ENCODE results near the gene RHBDL1.

DNA sequence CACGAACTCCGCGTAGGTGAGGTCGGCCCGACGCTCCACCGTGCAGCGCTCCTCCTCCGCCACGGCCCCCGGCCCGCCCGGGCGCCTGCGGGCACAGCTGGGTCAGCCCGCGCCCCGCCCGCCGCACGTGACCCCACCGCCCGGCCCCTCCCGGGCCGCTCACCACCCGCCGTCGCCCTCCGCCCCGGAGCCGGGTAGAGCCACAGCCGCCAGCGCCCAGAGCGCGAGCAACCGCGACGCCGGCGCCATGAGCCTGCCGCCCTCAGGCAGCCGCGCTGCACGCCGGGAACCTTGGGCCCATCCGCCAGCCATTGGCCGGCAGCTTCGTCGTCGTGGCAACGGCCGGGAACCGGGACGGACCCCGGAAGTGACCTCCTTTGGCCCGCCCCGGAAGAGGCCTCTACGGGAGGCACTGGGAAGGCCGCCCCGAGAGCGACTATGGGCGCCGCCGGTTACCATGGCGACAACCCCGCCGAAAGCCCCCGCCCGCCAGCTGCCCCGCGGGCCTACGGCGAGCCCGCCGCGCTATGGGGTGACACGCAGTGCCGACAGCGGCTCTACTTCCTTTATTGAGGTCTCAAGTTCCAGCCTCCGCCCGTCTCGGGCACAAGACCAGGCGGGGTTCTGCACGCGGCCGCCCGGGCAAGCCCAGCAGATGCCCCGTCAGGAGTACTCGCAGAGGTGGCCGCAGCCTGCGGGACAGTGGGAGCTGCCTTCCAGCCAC, 8.8 kb downstream of the RHBDL1 start, which contains the start of gene JMJD8:
- TF ChIP-seq SIX5 (IDR thresholded peaks at IDR 0.05; ENCODE audit: low read depth, low read length, severe bottlenecking) (peak; percentile 53), BCL3 (IDR thresholded peaks at IDR 0.05; ENCODE audit: borderline replicate concordance, insufficient read depth, low read depth, low read length, poor library complexity, severe bottlenecking) (peak; percentile 88), NR2F1 (conservative IDR thresholded peaks at IDR 0.05) (peak; percentile 61; the same call in 1 of the 2 replicates), ATF3 (IDR thresholded peaks at IDR 0.05; ENCODE audit: borderline replicate concordance, extremely low read depth, low read depth, low read length) (no peak), KDM1A (IDR thresholded peaks at IDR 0.05; ENCODE audit: borderline replicate concordance) (no peak), BRCA1 (IDR thresholded peaks at IDR 0.05; ENCODE audit: low read depth, low read length) (no peak), ATF7 (IDR thresholded peaks at IDR 0.05; ENCODE audit: low read depth) (no peak), HDGF (IDR thresholded peaks at IDR 0.05) (peak; percentile 31; the same call in 1 of the 2 replicates), RFX5 (IDR thresholded peaks at IDR 0.05; ENCODE audit: low read depth, low read length) (0 out of 2 replicates have a peak, but pooled peaks have one; percentile 26), CUX1 (IDR thresholded peaks at IDR 0.05; ENCODE audit: insufficient replicate concordance, low read depth, low read length) (no peak), BHLHE40 (IDR thresholded peaks at IDR 0.05; ENCODE audit: borderline replicate concordance in 1 of 2, low read depth in 2 of 2, low read length in 1 of 2) (peak; percentile 47 to 91; a peak in 3 of 4 replicates), SMC3 (IDR thresholded peaks at IDR 0.05; ENCODE audit: borderline replicate concordance, low read length) (no peak)
- TF ChIP-seq, protein P1, sequence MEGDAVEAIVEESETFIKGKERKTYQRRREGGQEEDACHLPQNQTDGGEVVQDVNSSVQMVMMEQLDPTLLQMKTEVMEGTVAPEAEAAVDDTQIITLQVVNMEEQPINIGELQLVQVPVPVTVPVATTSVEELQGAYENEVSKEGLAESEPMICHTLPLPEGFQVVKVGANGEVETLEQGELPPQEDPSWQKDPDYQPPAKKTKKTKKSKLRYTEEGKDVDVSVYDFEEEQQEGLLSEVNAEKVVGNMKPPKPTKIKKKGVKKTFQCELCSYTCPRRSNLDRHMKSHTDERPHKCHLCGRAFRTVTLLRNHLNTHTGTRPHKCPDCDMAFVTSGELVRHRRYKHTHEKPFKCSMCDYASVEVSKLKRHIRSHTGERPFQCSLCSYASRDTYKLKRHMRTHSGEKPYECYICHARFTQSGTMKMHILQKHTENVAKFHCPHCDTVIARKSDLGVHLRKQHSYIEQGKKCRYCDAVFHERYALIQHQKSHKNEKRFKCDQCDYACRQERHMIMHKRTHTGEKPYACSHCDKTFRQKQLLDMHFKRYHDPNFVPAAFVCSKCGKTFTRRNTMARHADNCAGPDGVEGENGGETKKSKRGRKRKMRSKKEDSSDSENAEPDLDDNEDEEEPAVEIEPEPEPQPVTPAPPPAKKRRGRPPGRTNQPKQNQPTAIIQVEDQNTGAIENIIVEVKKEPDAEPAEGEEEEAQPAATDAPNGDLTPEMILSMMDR (IDR thresholded peaks at IDR 0.05 in 2 of 3, conservative IDR thresholded peaks at IDR 0.05 in 1 of 3; ENCODE audit: control insufficient read depth in 2 of 3, extremely low read depth in 1 of 3, insufficient read depth in 1 of 3, low read depth in 3 of 3, low read length in 3 of 3): no peak
- TF ChIP-seq, protein P2, sequence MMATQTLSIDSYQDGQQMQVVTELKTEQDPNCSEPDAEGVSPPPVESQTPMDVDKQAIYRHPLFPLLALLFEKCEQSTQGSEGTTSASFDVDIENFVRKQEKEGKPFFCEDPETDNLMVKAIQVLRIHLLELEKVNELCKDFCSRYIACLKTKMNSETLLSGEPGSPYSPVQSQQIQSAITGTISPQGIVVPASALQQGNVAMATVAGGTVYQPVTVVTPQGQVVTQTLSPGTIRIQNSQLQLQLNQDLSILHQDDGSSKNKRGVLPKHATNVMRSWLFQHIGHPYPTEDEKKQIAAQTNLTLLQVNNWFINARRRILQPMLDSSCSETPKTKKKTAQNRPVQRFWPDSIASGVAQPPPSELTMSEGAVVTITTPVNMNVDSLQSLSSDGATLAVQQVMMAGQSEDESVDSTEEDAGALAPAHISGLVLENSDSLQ (IDR thresholded peaks at IDR 0.05): peak; percentile 64; the same call in 1 of the 2 replicates
